Measurements from ENCODE around the gene EPN3. TPM values are rescaled to one million over a fixed set of nuclear protein-coding genes. Genes with fewer than 3 reads are reported as not detected.

Gene EPN3
- polyA plus RNA-seq, 1 experiment = not detected

GRCh38 chr17:50551884-50552283 lies 19.3 kb downstream of the EPN3 start:
- DNase-seq (ENCODE audit: low read depth) = no peak
- CTCF ChIA-PET = interaction anchor here (1.2 to 8.2 kb wide), 6 partner anchors 9 to 150 kb away, joined by 3 to 186 read pairs (median 29); partner anchors contain the start of gene CACNA1G
- Histone ChIP-seq H3K36me3 (ENCODE audit: control insufficient read depth, insufficient read depth, low read length) (peaks cover 23% of the 10 kb centered on the region), H3K4me3 (ENCODE audit: low read depth, low read length) (no peak overlapping the region), H3K27me3 (ENCODE audit: control insufficient read depth, insufficient read depth, low read length) (no peaks in the 10 kb centered on the region)
- POLR2A ChIA-PET = interaction anchor here (0.6 kb wide), 1 partner anchor 32 kb away, joined by 3 read pairs; no protein-coding TSS in a partner anchor
- TF ChIP-seq CTCF (IDR thresholded peaks at IDR 0.05; ENCODE audit: insufficient read depth, low read depth, low read length) = no peak

GRCh38 chr17:50554201-50554600 lies 21.7 kb downstream of the EPN3 start:
- peaks cover 11% of the 10 kb centered on the region for H3K27me3 ChIP-seq (ENCODE audit: control insufficient read depth, insufficient read depth, low read length)
- H3K4me3 ChIP-seq (ENCODE audit: low read depth, low read length) = no peak overlapping the region
- ChIA-PET POLR2A (no interaction called here), CTCF (interaction anchor here (1.1 to 2.3 kb wide), 2 partner anchors 72 to 143 kb away, joined by 3 to 6 read pairs; no protein-coding TSS in a partner anchor)
- no peak for TF ChIP-seq CTCF (IDR thresholded peaks at IDR 0.05; ENCODE audit: insufficient read depth, low read depth, low read length)
- H3K36me3 ChIP-seq (ENCODE audit: control insufficient read depth, insufficient read depth, low read length) = peaks cover 22% of the 10 kb centered on the region
- no peak for DNase-seq (ENCODE audit: low read depth)

- DNase-seq (ENCODE audit: low read depth) = no peak
- H3K4me3 ChIP-seq (ENCODE audit: low read depth, low read length) = no peak overlapping the region
- peaks cover 11% of the 10 kb centered on the region for H3K36me3 ChIP-seq (ENCODE audit: control insufficient read depth, insufficient read depth, low read length)
- ChIA-PET POLR2A (no interaction called here), CTCF (interaction anchor here (1.2 to 2.9 kb wide), 5 partner anchors 67 to 138 kb away, joined by 3 to 16 read pairs (median 11); no protein-coding TSS in a partner anchor)
- H3K27me3 ChIP-seq (ENCODE audit: control insufficient read depth, insufficient read depth, low read length) = peaks cover 22% of the 10 kb centered on the region
- TF ChIP-seq CTCF (IDR thresholded peaks at IDR 0.05; ENCODE audit: insufficient read depth, low read depth, low read length) = no peak
Measured at GRCh38 chr17:50556803-50557202, 24.3 kb downstream of the EPN3 start.

GRCh38 chr17:50557630-50558029 lies 25.1 kb downstream of the EPN3 start:
- Histone ChIP-seq H3K27me3 (ENCODE audit: control insufficient read depth, insufficient read depth, low read length) (peaks cover 29% of the 10 kb centered on the region), H3K4me3 (ENCODE audit: low read depth, low read length) (no peak overlapping the region), H3K36me3 (ENCODE audit: control insufficient read depth, insufficient read depth, low read length) (peaks cover 9% of the 10 kb centered on the region)
- no peak for DNase-seq (ENCODE audit: low read depth)
- POLR2A ChIA-PET = interaction anchor here (0.7 kb wide), 1 partner anchor 19 kb away, joined by 3 read pairs; no protein-coding TSS in a partner anchor
- CTCF ChIA-PET = interaction anchor here (1.0 to 2.9 kb wide), 3 partner anchors 68 to 137 kb away, joined by 3 to 16 read pairs (median 13); no protein-coding TSS in a partner anchor
- no peak for TF ChIP-seq CTCF (IDR thresholded peaks at IDR 0.05; ENCODE audit: insufficient read depth, low read depth, low read length)

DNA sequence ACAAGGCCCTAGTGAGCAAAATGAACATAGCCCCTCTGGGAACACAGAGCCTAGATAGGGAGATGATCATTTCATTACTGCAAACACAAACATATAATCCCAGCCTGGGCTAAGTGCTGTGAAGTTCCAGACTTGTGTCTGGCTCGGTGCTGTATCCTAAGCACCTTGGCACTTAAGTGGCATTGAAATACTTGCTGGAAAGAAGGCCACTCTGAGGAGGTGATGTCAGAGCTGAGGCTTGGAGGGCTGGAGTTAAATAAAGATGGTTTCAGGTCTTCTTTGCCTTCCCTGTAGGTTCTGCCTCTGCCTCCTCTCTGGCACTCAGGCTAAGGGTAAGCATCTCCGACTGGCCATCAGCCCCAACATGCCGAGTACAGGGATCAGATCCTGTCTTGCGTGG lies 25.6 kb downstream of the EPN3 start:
- POLR2A ChIA-PET = no interaction called here
- H3K27me3 ChIP-seq (ENCODE audit: control insufficient read depth, insufficient read depth, low read length) = peaks cover 34% of the 10 kb centered on the region
- TF ChIP-seq CTCF (IDR thresholded peaks at IDR 0.05; ENCODE audit: insufficient read depth, low read depth, low read length) = no peak
- CTCF ChIA-PET = interaction anchor here (1.0 to 2.9 kb wide), 3 partner anchors 68 to 137 kb away, joined by 3 to 16 read pairs (median 13); no protein-coding TSS in a partner anchor
- no peak for DNase-seq (ENCODE audit: low read depth)
- peaks cover 9% of the 10 kb centered on the region for H3K36me3 ChIP-seq (ENCODE audit: control insufficient read depth, insufficient read depth, low read length)
- H3K4me3 ChIP-seq (ENCODE audit: low read depth, low read length) = no peak overlapping the region
